Mucosa of gallbladder (tissue), 1 donor: Measurements from ENCODE around the gene ZRANB1. TPM values are rescaled to one million over a fixed set of nuclear protein-coding genes. Genes with fewer than 3 reads are reported as not detected.
"Not testable (repeated sequence)": the region's sequence is repeated elsewhere in the genome, so short reads cannot be mapped to it uniquely, and the experiment has no call there.

Experiments used
- DNase-seq: peaks from one replicate; pipeline ENCODE4 v3.0.0-alpha.2; 2020; ENCODE audit warnings: low spot score
- total RNA-seq: library from RNA; stranded (reverse); gene quantifications from one replicate; pipeline ENCODE4 v1.2.1, GENCODE V29; 2021
- donor health status: DM: no; HTN: no; CAD: no.

ZRANB1 gene
- 17.7 TPM for total RNA-seq

- no peak for DNase-seq
Observed at GRCh38 chr10:124941823-124942222, at the start of gene ZRANB1. ZRANB1 (plus strand) TSS chr10:124942123; CDS start chr10:124942494, 371 bp downstream.

GRCh38 chr10:124892905-124893304 is 49.0 kb upstream of the ZRANB1 start:
- no peak for DNase-seq

- DNase-seq: no peak
Observed at GRCh38 chr10:124894569-124895215, 47.2 kb upstream of the ZRANB1 start.

GRCh38 chr10:124896751-124897150 is 45.2 kb upstream of the ZRANB1 start:
- no peak for DNase-seq

- DNase-seq: no peak
Observed at GRCh38 chr10:124898471-124898870, 43.5 kb upstream of the ZRANB1 start.

- no peak for DNase-seq
Observed at GRCh38 chr10:124899151-124899550, 42.8 kb upstream of the ZRANB1 start.

- DNase-seq: no peak
Observed at GRCh38 chr10:124902462-124902861, 39.5 kb upstream of the ZRANB1 start.

GRCh38 chr10:124903111-124903510 is 38.8 kb upstream of the ZRANB1 start:
- DNase-seq: no peak

GRCh38 chr10:124904796-124905195 is 37.1 kb upstream of the ZRANB1 start:
- no peak for DNase-seq

GRCh38 chr10:124906551-124907001 is 35.3 kb upstream of the ZRANB1 start:
- no peak for DNase-seq

GRCh38 chr10:124909563-124909962 is 32.4 kb upstream of the ZRANB1 start:
- DNase-seq: no peak

GRCh38 chr10:124911124-124912067 is 30.5 kb upstream of the ZRANB1 start:
- no peak for DNase-seq

GRCh38 chr10:124912101-124912886 is 29.6 kb upstream of the ZRANB1 start:
- DNase-seq: no peak

GRCh38 chr10:124913167-124913566 is 28.8 kb upstream of the ZRANB1 start:
- no peak for DNase-seq

- not testable (repeated sequence) for DNase-seq
Observed at GRCh38 chr10:124914398-124914797, 27.5 kb upstream of the ZRANB1 start.

GRCh38 chr10:124916098-124916584 is 25.8 kb upstream of the ZRANB1 start:
- no peak for DNase-seq

- DNase-seq: peak; percentile 98
Observed at GRCh38 chr10:124916585-124917427, 25.1 kb upstream of the ZRANB1 start.

GRCh38 chr10:124917428-124918190 is 24.3 kb upstream of the ZRANB1 start:
- peak; percentile 43 for DNase-seq

- DNase-seq: no peak
Observed at GRCh38 chr10:124918191-124918830, 23.6 kb upstream of the ZRANB1 start.

GRCh38 chr10:124918906-124919305 is 23.0 kb upstream of the ZRANB1 start:
- no peak for DNase-seq
